Hepatocyte (in vitro differentiated cells): ENCODE results near the gene LAG3.

ENCODE experiments used
- CTCF ChIP-seq: fragments of 200-600 bp; sonication (generic); IDR thresholded peaks from 2 replicates; pipeline ENCODE4 v1.5.1; 2016; ENCODE audit warnings: antibody characterized with exemption, mild to moderate bottlenecking; ENCODE audit not compliant: poor library complexity
- EZH2 ChIP-seq: fragments of 200-600 bp; sonication (generic); IDR thresholded peaks from 2 replicates; pipeline ENCODE4 v1.6.1; 2016; ENCODE audit warnings: antibody characterized with exemption, mild to moderate bottlenecking, borderline replicate concordance

GRCh38 chr12:6817098-6817497, 44.8 kb downstream of the LAG3 start:
- TF ChIP-seq CTCF: no peak
- no peak for TF ChIP-seq EZH2
